Mesodermal cell (in vitro differentiated cells): ENCODE results near the gene GGTA1.
"Not testable (repeated sequence)": the region's sequence is repeated elsewhere in the genome, so short reads cannot be mapped to it uniquely, and the experiment has no call there.

Source experiments
- H3K27ac ChIP-seq: 2 replicates; pipeline ENCODE4 v1.7.0; 2013; ENCODE audit warnings: mild to moderate bottlenecking, low read depth, low read length, moderate library complexity; ENCODE audit not compliant: severe bottlenecking
- H3K36me3 ChIP-seq: 2 replicates; pipeline ENCODE4 v1.7.1; 2013; ENCODE audit warnings: mild to moderate bottlenecking, low read length, moderate library complexity; ENCODE audit not compliant: control insufficient read depth, insufficient read depth
- H3K4me1 ChIP-seq: one replicate; pipeline ENCODE4 v1.7.1; 2013; ENCODE audit warnings: mild to moderate bottlenecking, low read length; ENCODE audit not compliant: insufficient read depth, control insufficient read depth, poor library complexity, severe bottlenecking
- H3K4me3 ChIP-seq: 2 replicates; pipeline ENCODE4 v1.7.0; 2013; ENCODE audit warnings: low read length, control low read depth, mild to moderate bottlenecking; ENCODE audit not compliant: insufficient read depth, poor library complexity, severe bottlenecking; ENCODE audit errors: extremely low read depth
- H3K9me3 ChIP-seq: 2 replicates; pipeline ENCODE4 v1.7.1; 2013; ENCODE audit warnings: mild to moderate bottlenecking, low read length, moderate library complexity; ENCODE audit not compliant: control insufficient read depth
- WGBS, 2 experiments: methylation state at CpG; one replicate each; pipeline ENCODE4 v1.1.5; 2013; ENCODE audit warnings: missing lambda C conversion rate in 2 of 2; ENCODE audit not compliant: insufficient coverage in 2 of 2; 5-methylcytosine and 5-hydroxymethylcytosine counted together

GGTA1 gene

GRCh38 chr9:121441165-121441564 lies 58.5 kb downstream of the GGTA1 start:
- WGBS, 2 experiments = no CpG with 5 or more reads among the region's 1 CpG

DNA sequence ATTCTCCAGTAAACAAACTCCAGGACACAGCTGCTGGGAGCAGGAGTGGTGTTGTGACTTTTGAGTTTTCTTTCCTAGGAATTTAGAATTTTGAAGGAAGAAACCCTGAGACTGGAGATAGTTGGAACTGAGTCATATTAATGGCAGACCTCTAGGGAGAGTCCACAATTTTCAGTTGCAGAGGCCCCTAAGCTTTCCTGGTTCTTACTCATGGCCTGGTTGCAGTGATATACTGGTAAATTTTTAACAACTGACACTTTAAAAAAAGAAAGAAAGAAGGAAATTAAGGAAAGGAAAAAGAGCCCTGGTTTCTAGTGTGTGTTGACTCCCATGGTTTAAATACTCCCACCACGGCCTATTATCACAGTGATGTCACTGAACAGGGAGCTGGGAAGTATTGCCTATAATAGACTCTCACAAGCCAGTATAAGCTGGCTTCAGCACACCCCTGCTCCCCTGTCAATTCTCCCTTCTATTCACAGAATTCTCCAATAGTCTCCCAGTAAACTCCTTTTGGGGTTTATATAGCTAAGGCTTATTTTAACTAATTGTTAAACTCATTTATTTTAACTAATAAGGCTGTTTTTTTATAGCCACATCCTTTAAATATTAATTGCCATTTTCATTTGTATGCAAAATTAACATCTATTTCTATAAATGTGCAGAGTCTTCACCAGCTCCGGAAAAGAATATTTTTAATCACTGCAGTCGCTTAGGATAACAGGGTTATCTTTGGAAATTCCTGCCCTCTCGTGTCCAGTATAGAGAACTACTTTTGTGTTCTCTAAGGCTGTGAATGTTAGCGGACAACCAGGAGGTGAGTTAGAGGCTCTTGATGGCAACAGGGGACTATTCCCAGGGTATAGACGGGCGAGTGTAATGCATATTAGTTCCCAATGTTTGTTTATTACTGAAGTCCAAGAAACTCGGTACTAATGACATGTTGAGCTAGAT lies 59.7 kb downstream of the GGTA1 start:
- H3K4me3 ChIP-seq = no peak overlapping the region
- peak overlapping the region; percentile 81 for H3K27ac ChIP-seq
- H3K9me3 ChIP-seq = no peaks in the 10 kb centered on the region
- WGBS, 2 experiments = 71 to 80% methylated on average over 3 to 5 of the region's 8 CpGs
- no peaks in the 10 kb centered on the region for H3K36me3 ChIP-seq
- peaks cover 24% of the 10 kb centered on the region for H3K4me1 ChIP-seq

More at GRCh38 chr9:121441165-121441564, 58.5 kb downstream of the GGTA1 start:
- Histone ChIP-seq H3K4me1 (peaks cover 18% of the 10 kb centered on the region), H3K9me3 (no peaks in the 10 kb centered on the region), H3K36me3 (no peaks in the 10 kb centered on the region), H3K4me3 (no peak overlapping the region), H3K27ac (no peak overlapping the region)

DNA sequence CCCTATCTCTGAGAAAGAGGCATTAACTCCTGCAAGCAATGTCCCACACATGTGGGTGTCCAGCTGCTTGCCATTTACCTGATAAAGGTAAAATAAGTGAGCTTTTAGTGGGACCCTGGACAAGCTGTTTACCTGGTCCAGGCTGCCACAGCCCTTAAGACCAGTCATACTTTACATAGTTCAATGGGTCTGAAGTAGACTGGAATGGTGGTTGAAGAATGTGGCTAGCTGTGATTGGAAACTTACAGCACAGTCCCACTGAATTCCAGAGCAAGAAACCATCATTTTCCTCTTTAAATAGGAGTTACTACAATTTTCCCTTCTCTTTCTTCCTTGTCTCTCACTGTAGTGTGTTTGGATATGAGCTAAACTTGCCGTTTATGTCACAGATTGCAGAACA lies 60.6 kb downstream of the GGTA1 start:
- peak overlapping the region; percentile 81 for H3K27ac ChIP-seq
- peaks cover 25% of the 10 kb centered on the region for H3K4me1 ChIP-seq
- WGBS, 2 experiments = no CpG with 5 or more reads among the region's 1 CpG
- H3K36me3 ChIP-seq = no peaks in the 10 kb centered on the region
- H3K4me3 ChIP-seq = no peak overlapping the region
- H3K9me3 ChIP-seq = no peaks in the 10 kb centered on the region

GRCh38 chr9:121437891-121438290 lies 61.8 kb downstream of the GGTA1 start:
- Histone ChIP-seq H3K4me1 (peaks cover 25% of the 10 kb centered on the region), H3K27ac (no peak overlapping the region), H3K36me3 (no peaks in the 10 kb centered on the region), H3K9me3 (no peaks in the 10 kb centered on the region), H3K4me3 (no peak overlapping the region)
- WGBS, 2 experiments = no CpG with 5 or more reads among the region's 3 CpGs

DNA sequence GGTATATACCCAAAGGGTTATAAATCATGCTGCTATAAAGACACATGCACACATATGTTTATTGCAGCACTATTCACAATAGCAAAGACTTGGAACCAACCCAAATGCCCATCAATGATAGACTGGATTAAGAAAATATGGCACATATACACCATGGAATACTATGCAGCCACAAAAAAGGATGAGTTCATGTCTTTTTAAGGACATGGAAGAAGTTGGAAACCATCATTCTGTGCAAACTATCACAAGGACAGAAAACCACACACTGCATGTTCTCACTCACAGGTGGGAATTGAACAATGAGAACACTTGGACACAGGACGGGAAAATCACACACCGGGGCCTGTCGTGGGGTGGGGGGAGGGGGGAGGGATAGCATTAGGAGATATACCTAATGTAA lies 62.6 kb downstream of the GGTA1 start:
- not testable (repeated sequence) for H3K36me3 ChIP-seq, H3K27ac ChIP-seq, H3K9me3 ChIP-seq, H3K4me3 ChIP-seq
- H3K4me1 ChIP-seq = peaks cover 32% of the 10 kb centered on the region
- WGBS, 2 experiments = no CpG with 5 or more reads among the region's 3 CpGs

DNA sequence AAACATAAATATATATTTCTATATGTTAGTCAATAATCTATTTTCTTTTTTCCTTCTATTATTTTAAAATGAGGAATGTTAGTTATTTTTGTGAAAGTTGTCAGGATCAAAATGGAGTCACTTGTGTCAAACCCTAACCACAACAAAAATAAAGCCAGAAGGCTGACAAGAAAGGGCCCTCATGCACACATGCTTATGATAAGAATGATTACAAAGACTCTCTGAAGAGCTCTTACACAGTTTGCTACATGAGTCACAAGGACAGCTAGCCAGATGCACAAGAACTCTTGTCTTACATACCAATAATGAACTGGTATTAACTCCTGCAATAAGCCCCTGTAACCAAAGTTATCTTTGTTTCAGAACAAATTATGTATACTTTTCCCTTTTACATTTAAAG lies 64.7 kb downstream of the GGTA1 start:
- Histone ChIP-seq H3K9me3 (no peaks in the 10 kb centered on the region), H3K4me1 (peaks cover 25% of the 10 kb centered on the region), H3K27ac (no peak overlapping the region), H3K36me3 (no peaks in the 10 kb centered on the region), H3K4me3 (no peak overlapping the region)

- H3K4me1 ChIP-seq = peaks cover 7% of the 10 kb centered on the region
- H3K9me3 ChIP-seq = peaks cover 8% of the 10 kb centered on the region
- no peaks in the 10 kb centered on the region for H3K36me3 ChIP-seq
- no peak overlapping the region for H3K27ac ChIP-seq
- WGBS, 2 experiments = 82 to 90% methylated on average over 1 of the region's 1 CpG
- H3K4me3 ChIP-seq = no peak overlapping the region
Measured at GRCh38 chr9:121427899-121428298, 71.7 kb downstream of the GGTA1 start.

- no peaks in the 10 kb centered on the region for H3K36me3 ChIP-seq
- WGBS, 2 experiments = 100% methylated on average over 1 of the region's 1 CpG
- H3K4me1 ChIP-seq = no peaks in the 10 kb centered on the region
- H3K27ac ChIP-seq = no peak overlapping the region
- no peak overlapping the region for H3K4me3 ChIP-seq
- peaks cover 8% of the 10 kb centered on the region for H3K9me3 ChIP-seq
Measured at GRCh38 chr9:121424024-121424432, 75.6 kb downstream of the GGTA1 start.

GRCh38 chr9:121411993-121412392 lies 87.7 kb downstream of the GGTA1 start:
- no peaks in the 10 kb centered on the region for H3K4me1 ChIP-seq
- H3K9me3 ChIP-seq = no peaks in the 10 kb centered on the region
- H3K27ac ChIP-seq = no peak overlapping the region
- H3K4me3 ChIP-seq = no peak overlapping the region
- WGBS, 2 experiments = 81 to 83% methylated on average over 3 of the region's 3 CpGs
- H3K36me3 ChIP-seq = no peaks in the 10 kb centered on the region

GRCh38 chr9:121405899-121406298 lies 93.7 kb downstream of the GGTA1 start:
- Histone ChIP-seq H3K4me1 (no peaks in the 10 kb centered on the region), H3K9me3 (peaks cover 5% of the 10 kb centered on the region), H3K27ac (no peak overlapping the region), H3K4me3 (no peak overlapping the region), H3K36me3 (no peaks in the 10 kb centered on the region)
- WGBS, 2 experiments = no CpG with 5 or more reads among the region's 1 CpG
